Tibial nerve (tissue), 4 donors: ENCODE results near the gene SLC12A8.

Source experiments
- EP300 ChIP-seq, 2 donors: sonication (generic); formaldehyde crosslinking; IDR thresholded peaks; one replicate each; pipeline ENCODE4 v1.6.1; 2017; ENCODE audit warnings: antibody characterized with exemption in 2 of 2, mild to moderate bottlenecking in 1 of 2
- POLR2A ChIP-seq, 2 donors: fragments of 450-650 bp; IDR thresholded peaks; one replicate each; pipeline ENCODE4 v1.6.1; 2017; ENCODE audit warnings: antibody characterized with exemption in 2 of 2, mild to moderate bottlenecking in 2 of 2, moderate library complexity in 2 of 2
- TF ChIP-seq, protein P1 (sequence below), 5 experiments: fragments of 200-600 bp in 3 of 5; fragments of 450-650 bp in 2 of 5; sonication (generic) in 3 of 5; IDR thresholded peaks; one replicate each; pipeline ENCODE4 v1.5.1; 2016 to 2019; ENCODE audit warnings: antibody characterized with exemption in 5 of 5, mild to moderate bottlenecking in 3 of 5, moderate library complexity in 2 of 5

- TF ChIP-seq, protein P1, sequence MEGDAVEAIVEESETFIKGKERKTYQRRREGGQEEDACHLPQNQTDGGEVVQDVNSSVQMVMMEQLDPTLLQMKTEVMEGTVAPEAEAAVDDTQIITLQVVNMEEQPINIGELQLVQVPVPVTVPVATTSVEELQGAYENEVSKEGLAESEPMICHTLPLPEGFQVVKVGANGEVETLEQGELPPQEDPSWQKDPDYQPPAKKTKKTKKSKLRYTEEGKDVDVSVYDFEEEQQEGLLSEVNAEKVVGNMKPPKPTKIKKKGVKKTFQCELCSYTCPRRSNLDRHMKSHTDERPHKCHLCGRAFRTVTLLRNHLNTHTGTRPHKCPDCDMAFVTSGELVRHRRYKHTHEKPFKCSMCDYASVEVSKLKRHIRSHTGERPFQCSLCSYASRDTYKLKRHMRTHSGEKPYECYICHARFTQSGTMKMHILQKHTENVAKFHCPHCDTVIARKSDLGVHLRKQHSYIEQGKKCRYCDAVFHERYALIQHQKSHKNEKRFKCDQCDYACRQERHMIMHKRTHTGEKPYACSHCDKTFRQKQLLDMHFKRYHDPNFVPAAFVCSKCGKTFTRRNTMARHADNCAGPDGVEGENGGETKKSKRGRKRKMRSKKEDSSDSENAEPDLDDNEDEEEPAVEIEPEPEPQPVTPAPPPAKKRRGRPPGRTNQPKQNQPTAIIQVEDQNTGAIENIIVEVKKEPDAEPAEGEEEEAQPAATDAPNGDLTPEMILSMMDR (IDR thresholded peaks at IDR 0.05), result no peak
- TF ChIP-seq POLR2A (IDR thresholded peaks at IDR 0.05) (no peak), EP300 (IDR thresholded peaks at IDR 0.05) (no peak)
These were observed 70.1 kb downstream of the SLC12A8 start for GRCh38 chr3:125142420-125142778.
